Muscle of arm (tissue), 12 donors: ENCODE results near the gene OR4E2. TPM values are rescaled to one million over a fixed set of nuclear protein-coding genes. Genes with fewer than 3 reads are reported as not detected.
"Not testable (repeated sequence)": the region's sequence is repeated elsewhere in the genome, so short reads cannot be mapped to it uniquely, and the experiment has no call there.

Source experiments
- DNase-seq: peaks from one replicate; pipeline ENCODE4 v3.0.0-alpha.2; 2013
- polyA plus RNA-seq, 12 donors: library from polyadenylated mRNA; unstranded; fragments of 120-200 nt; gene quantifications; one replicate each; pipeline ENCODE4 v1.2.1, GENCODE V29; 2013; ENCODE audit not compliant: insufficient read length in 12 of 12

Gene OR4E2
- polyA plus RNA-seq, 12 donors: not detected

DNA sequence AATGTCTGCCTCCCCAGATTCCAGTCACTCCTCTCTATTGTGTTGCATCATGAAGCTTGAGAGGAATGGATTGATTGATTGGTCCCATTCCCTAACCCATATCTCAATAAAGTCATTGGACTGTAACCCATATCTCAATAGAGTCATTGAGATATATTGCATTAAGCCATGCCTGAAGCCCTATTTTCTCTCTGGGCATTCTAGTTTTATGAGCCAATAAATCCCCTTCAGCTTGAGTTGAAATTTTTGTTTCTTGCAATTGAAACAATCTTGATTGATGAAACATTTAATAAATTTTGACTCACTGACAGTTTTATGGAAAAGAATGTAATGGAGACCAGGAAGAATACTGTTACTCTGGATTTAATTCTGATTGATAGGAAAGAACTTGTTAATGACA, 40.8 kb downstream of the OR4E2 start:
- DNase-seq: no peak

DNA sequence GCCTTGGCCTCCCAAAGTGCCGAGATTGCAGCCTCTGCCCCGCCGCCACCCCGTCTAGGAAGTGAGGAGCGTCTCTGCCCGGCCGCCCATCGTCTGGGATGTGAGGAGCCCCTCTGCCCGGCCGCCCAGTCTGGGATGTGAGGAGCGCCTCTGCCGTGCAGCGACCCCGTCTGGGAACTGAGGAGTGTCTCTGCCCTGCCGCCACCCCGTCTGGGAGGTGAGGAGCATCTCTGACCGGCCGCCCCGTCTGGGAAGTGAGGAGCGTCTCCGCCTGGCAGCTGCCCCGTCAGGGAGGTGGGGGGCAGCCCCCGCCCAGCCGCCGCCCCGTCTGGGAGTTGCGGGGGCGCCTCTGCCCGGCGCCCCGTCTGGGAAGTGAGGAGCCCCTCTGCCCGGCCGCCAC, 44.0 kb downstream of the OR4E2 start:
- not testable (repeated sequence) for DNase-seq

DNA sequence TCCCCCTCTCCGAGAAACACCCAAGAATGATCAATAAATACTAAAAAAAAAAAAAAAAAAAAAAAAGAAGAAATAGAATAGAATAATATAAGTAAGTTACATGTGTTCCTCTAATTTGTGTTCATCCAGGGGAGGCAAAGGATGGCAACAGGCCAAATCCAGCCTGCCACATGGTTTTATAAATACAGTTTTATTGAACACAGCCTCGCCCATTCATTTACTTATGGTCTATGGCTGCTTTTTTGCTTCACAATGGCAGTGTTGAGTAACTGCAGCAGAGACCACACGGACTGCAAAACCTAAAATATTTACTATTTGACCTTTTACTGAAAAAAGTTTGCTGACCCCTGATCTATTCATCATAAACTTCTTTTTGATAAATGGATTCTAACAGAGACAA, 44.9 kb downstream of the OR4E2 start:
- not testable (repeated sequence) for DNase-seq

DNA sequence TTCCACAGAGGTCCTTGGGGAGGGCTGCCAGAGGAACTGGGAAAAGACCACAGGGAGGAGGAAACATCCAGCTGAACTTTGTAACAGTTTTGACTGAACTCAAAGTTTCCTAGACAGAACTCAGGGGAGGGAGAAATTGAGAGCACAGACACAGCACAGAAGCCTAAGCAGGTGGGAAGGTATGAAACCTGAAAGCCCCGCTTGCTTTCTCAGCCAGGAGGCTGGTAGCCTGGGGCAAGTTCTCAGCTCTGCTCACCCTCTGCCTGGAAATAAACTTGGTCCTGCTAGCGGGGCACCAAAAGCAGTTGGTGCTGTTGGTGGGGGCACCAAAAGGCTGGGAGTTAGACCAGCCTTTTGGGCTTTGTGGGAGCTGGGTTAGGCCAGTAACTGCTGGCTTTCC, 45.9 kb downstream of the OR4E2 start:
- DNase-seq: no peak

DNA sequence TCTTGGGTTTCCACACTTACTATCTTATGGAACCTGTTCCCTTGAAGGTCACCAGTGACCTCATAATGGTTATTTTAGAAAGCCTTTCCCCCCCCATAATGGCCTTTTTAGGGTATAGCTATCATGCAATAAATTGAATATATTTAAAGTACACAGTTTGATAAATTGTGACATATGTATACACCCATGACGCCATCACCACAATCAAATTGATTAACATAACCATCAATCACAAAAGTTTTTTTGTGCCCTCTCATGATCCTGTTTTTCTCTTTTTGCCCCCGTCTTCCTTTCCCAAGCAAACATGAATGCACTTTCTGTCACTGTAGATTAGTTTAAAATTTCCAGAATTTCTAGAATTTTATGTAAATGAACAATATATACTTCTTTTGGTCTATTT, 48.7 kb downstream of the OR4E2 start:
- no peak for DNase-seq

DNA sequence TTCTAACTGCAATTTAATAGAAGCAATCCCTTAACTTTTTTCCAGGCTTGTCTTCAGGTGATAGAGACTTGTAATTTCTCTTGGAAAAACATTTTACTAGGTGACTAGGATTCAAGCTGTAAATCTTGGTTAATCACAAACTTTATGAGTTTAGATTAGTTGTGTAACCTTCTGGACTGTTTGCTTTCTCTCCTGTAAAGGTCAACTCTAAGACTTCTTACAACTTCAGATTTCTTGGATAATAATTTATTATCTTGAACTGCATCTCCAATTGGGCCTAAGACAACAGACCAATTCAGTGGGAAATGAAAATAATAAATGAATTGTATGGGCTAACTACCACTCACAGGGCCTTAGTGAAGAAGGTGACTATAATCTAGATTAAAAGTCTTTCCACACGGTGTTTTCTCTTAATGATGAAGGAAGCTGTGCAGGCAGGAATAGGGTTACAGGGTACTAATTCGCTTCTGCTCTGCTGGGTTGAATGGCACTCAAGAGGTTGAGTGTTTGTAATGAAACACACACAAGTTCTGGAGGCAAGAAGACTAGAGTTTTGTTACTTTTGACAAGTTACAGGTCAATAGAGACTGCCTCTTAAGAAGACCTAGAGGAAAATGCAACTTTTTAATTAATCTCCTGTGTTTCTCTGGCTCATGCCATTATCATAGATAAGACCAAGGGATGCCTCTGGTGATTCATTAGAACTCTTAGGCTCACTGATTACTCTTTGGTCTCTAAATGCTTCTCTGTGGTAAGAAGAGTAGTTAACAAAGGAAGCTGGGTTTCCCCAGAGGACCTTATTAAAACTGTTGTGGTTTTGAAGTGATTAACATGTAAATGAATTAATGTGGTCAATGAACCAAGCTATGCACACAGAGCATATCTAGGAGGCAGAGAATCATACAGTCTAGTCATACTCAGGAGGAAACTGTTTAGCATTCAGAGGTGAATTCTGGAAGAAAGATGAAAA, 50.0 kb downstream of the OR4E2 start:
- no peak for DNase-seq

DNA sequence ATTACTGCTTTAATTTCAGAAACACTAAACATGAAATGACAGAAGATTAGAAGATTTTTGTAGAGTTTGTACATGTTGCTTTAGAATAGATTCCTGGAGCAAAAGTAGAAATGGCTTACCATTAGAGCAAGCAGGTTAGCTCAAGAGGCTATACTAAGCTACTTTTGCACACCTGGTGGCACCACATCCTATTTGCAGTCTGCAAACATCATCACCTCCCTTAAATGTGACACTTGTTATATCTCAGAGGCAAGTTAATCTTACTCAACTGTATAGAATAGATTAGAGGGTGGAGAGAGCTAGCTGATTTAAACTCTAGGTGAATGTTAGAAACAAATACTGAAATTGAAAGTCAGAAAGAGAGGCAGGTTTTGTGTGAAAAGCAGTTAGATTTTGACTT, 50.7 kb downstream of the OR4E2 start:
- DNase-seq: no peak

DNA sequence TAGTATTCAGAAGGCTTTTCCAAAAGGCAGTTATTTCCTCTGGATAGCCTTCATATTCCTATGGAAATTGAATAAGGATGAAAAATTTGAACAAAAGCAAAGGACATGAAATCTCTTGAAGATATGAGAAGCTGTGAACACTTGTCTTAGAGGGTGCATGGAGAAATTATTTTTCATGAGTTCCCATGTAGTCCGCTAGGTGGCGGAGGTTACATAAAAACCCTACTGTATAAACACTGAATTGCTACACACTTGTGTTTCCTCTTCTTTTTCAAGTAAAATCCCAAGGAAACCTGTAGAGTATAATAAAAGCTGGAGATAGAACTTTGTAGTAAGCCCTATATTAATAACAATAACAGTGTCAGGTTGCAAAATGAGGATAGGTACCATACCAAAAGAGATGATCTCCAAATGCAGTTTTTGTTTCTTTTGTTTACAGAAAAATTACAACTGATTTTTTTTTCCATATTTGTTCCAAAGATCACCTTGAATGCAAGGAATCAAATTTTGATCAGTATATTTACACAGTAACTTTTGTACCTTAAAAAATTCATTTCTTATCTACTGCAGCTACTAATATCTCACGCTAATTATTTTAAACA, 57.8 kb downstream of the OR4E2 start:
- DNase-seq: peak; percentile 14

DNA sequence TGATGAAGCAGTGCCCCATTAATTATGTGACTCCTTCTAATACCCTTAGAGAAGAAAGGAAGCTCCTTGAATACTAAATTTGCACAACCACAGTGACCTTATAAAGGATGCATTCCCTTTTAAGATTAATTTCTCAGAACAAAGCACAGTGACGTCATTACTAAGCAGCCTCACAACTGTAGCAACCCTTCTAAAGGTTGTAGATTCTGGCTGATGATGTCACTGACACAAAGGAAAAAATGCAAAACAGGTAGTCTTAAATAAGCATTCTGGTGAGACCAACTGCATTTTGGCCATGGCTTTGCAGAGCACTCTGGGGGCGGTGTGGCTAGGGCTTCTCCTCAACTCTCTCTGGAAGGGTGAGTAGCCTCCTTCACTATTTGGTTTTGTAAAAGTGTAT, 58.4 kb downstream of the OR4E2 start:
- DNase-seq: no peak

DNA sequence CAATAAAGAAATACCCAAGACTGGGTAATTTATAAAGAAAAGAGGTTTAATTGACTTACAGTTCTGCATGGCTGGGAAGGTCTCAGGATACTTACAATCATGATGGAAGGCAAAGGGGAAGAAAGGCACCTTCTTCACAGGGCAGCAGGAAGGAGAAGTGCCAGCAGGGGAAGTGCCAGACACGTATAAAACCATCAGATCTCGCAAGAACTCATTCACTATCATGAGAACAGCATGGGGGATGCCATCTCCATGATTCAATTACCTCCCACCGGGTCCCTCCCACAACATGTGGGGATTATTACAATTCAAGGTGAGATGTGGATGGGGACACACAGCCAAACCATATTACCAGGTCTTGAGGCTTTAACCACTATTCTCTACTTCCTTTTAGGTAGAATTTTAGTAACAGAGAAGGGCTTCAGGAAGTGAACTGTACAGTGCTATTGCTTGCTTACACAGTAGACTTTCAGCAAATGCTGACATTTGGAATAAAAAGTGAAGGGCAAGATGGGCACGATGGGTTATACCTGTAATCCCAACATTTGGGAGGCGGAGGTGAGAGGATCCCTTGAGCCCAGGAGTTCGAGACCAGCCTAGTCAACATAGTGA, 60.8 kb downstream of the OR4E2 start:
- no peak for DNase-seq

Other genes starting within 250 kb of the OR4E2 start
- 10 to 100 TPM in 11 of 12 donors, not detected in 1; 37.8 to 71.1 (median 41.4) TPM for gene CHD8, start 197.7 kb upstream of the OR4E2 start, polyA plus RNA-seq
- 10 to 100 TPM in 11 of 12 donors, not detected in 1; 16.7 to 32.1 (median 25.1) TPM for gene RAB2B, start 176.9 kb upstream of the OR4E2 start, polyA plus RNA-seq
- gene TOX4, start 176.6 kb upstream of the OR4E2 start, polyA plus RNA-seq: 10 to 100 TPM in 11 of 12 donors, not detected in 1; 17.4 to 56.6 (median 44.0) TPM
- 10 to 100 TPM in 11 of 12 donors, not detected in 1; 32.5 to 70.8 (median 48.6) TPM for gene METTL3, start 142.5 kb upstream of the OR4E2 start, polyA plus RNA-seq
- gene SALL2, start 127.5 kb upstream of the OR4E2 start, polyA plus RNA-seq: 10 to 100 TPM in 11 of 12 donors, not detected in 1; 10.5 to 20.6 (median 14.5) TPM
- gene OR10G3, start 73.8 kb upstream of the OR4E2 start, polyA plus RNA-seq: under 1 TPM in 2 of 12 donors, not detected in 10; 0.12 to 0.13 TPM
- gene OR10G2, start 18.9 kb upstream of the OR4E2 start, polyA plus RNA-seq: under 1 TPM in 1 of 12 donors, not detected in 11; 0.15 TPM
- under 1 TPM in 3 of 12 donors, not detected in 9; 0.05 to 0.08 (median 0.06) TPM for gene OR4E1, start 20.0 kb downstream of the OR4E2 start, polyA plus RNA-seq